Measurements from ENCODE around the gene TRAP1.

DNA sequence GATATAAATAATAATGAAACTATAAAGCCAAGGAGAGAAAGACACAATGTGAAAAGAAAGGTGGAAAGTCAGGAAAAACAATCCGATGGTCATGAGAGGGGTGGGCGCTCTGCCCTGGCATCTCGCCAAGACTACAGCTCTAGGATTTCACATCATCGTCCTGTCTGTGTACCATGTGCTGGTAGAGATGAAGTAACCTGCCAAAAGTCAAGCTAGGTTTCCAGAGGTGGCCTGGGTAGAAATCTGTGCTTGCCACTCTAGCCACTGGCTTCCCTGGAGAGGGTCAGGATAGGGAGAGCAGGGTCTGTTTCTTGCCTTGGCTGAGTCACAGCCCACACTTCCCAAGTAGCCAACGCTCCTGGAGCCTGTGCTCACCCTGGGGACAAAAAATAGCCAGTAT lies 31.0 kb upstream of the TRAP1 start:
- TF ChIP-seq, protein P1, sequence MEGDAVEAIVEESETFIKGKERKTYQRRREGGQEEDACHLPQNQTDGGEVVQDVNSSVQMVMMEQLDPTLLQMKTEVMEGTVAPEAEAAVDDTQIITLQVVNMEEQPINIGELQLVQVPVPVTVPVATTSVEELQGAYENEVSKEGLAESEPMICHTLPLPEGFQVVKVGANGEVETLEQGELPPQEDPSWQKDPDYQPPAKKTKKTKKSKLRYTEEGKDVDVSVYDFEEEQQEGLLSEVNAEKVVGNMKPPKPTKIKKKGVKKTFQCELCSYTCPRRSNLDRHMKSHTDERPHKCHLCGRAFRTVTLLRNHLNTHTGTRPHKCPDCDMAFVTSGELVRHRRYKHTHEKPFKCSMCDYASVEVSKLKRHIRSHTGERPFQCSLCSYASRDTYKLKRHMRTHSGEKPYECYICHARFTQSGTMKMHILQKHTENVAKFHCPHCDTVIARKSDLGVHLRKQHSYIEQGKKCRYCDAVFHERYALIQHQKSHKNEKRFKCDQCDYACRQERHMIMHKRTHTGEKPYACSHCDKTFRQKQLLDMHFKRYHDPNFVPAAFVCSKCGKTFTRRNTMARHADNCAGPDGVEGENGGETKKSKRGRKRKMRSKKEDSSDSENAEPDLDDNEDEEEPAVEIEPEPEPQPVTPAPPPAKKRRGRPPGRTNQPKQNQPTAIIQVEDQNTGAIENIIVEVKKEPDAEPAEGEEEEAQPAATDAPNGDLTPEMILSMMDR (IDR thresholded peaks at IDR 0.05) = no peak
- TF ChIP-seq POLR2AphosphoS5 (IDR thresholded peaks at IDR 0.05) (no peak), POLR2A (IDR thresholded peaks at IDR 0.05) (no peak)

Measured in suprapubic skin (tissue), 4 donors.